GM12892 (cell line): ENCODE results near the gene ZNF224.

ENCODE experiments used
- POLR2AphosphoS5 ChIP-seq: IDR thresholded peaks from 2 replicates; pipeline ENCODE4 v1.6.1; 2011; ENCODE audit warnings: low read depth, low read length, control low read depth
- TAF1 ChIP-seq: IDR thresholded peaks from 2 replicates; pipeline ENCODE4 v1.6.1; 2011; ENCODE audit warnings: low read depth, mild to moderate bottlenecking, control low read depth, low read length, borderline replicate concordance

- TF ChIP-seq POLR2AphosphoS5 (no peak), TAF1 (no peak)
Observed at GRCh38 chr19:44156475-44156874, 62.3 kb downstream of the ZNF224 start.
